Uterus (tissue), 2 donors: ENCODE data around the gene NMD3.

Experiments used
- POLR2A ChIP-seq, 2 donors: fragments of 450-650 bp; IDR thresholded peaks; one replicate each; pipeline ENCODE4 v1.6.1; 2016; ENCODE audit warnings: antibody characterized with exemption in 2 of 2, mild to moderate bottlenecking in 1 of 2, moderate library complexity in 1 of 2
- TF ChIP-seq, protein P1 (sequence below), 4 experiments: fragments of 200-600 bp in 2 of 4; fragments of 450-650 bp in 2 of 4; sonication (generic) in 2 of 4; IDR thresholded peaks; one replicate each; pipeline ENCODE4 v1.5.1; 2016 to 2019; ENCODE audit warnings: antibody characterized with exemption in 4 of 4, mild to moderate bottlenecking in 2 of 4, moderate library complexity in 1 of 4

DNA sequence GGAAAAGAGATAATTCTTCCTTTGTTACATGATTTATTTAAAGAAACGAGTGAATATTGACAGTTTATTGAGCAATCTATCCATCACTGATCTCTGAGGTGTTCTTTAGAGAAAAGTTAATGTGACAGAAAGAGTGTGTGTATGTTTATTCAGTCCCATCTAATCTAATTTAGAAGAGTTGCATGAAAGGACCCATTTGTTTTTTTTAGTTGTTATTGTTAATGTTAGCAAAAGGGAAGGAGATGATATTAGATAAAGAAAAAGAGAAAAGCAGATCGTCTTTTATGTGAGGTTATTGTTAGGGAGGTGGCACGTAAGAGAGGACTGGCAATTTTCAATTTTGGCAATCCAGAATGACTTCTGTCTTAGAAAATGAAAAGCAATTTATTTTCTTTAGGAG, 46.5 kb downstream of the NMD3 start:
- TF ChIP-seq, protein P1, sequence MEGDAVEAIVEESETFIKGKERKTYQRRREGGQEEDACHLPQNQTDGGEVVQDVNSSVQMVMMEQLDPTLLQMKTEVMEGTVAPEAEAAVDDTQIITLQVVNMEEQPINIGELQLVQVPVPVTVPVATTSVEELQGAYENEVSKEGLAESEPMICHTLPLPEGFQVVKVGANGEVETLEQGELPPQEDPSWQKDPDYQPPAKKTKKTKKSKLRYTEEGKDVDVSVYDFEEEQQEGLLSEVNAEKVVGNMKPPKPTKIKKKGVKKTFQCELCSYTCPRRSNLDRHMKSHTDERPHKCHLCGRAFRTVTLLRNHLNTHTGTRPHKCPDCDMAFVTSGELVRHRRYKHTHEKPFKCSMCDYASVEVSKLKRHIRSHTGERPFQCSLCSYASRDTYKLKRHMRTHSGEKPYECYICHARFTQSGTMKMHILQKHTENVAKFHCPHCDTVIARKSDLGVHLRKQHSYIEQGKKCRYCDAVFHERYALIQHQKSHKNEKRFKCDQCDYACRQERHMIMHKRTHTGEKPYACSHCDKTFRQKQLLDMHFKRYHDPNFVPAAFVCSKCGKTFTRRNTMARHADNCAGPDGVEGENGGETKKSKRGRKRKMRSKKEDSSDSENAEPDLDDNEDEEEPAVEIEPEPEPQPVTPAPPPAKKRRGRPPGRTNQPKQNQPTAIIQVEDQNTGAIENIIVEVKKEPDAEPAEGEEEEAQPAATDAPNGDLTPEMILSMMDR (IDR thresholded peaks at IDR 0.05): no peak
- no peak for TF ChIP-seq POLR2A (IDR thresholded peaks at IDR 0.05)
